ENCODE data around the gene CCDC190. TPM values are rescaled to one million over a fixed set of nuclear protein-coding genes. Genes with fewer than 3 reads are reported as not detected.

Gene CCDC190
- polyA plus RNA-seq, 1 experiment: 0.31 TPM

DNA sequence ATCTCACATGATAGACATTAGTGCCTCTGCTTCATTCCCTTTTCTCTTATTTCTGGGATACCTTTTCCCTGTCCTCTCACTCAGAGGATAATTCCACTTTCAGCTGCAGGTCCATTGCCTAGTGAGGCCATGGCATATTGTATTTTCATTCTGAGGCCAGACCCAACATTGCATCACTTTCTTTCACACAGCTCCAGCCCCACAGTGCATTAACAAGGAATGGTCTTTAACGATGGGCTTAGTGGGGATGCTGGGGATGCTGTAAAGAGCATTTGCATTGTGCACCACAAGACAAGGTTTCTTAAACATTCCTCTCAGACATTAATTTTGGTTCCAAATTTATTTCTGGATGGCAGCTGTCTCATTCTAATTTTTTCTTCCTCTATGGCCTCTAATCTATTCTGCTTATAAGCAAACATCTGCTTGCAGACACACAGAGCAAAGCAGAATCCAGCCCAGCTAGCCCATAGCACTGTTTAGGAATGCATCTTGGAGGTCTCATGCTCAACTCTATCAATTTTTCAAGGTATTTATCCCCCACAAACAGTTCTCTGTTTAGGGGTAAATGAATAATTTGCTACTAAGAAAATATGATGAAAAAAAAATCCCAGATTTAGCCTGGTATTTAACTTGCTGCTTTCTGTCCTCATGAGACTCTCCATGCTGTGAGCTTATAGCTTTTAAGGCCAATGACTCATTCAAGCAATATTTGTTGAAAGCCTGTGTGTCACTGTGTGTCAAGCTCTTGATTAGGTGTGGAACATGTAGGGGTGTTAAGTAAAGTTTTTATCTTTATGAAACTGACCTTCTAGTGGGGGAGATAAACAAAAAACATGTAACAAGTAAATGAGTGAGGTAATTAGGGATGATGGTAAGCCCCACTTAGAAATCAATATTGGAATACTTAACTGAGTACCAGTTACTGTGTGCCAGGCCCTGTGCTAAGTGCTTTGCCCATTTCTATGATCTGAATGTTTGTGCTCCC is 44.5 kb upstream of the CCDC190 start:
- TF ChIP-seq, protein P1, sequence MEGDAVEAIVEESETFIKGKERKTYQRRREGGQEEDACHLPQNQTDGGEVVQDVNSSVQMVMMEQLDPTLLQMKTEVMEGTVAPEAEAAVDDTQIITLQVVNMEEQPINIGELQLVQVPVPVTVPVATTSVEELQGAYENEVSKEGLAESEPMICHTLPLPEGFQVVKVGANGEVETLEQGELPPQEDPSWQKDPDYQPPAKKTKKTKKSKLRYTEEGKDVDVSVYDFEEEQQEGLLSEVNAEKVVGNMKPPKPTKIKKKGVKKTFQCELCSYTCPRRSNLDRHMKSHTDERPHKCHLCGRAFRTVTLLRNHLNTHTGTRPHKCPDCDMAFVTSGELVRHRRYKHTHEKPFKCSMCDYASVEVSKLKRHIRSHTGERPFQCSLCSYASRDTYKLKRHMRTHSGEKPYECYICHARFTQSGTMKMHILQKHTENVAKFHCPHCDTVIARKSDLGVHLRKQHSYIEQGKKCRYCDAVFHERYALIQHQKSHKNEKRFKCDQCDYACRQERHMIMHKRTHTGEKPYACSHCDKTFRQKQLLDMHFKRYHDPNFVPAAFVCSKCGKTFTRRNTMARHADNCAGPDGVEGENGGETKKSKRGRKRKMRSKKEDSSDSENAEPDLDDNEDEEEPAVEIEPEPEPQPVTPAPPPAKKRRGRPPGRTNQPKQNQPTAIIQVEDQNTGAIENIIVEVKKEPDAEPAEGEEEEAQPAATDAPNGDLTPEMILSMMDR (IDR thresholded peaks at IDR 0.05; ENCODE audit: insufficient read depth, low read depth, low read length): no peak
- POLR2A ChIA-PET: interaction anchor here (0.6 kb wide), 1 partner anchor 19 kb away, joined by 6 read pairs; no protein-coding TSS in a partner anchor
- H3K4me3 ChIP-seq (ENCODE audit: low read depth, low read length): no peak overlapping the region
- DNase-seq (ENCODE audit: low read depth): peak; percentile 44
- no peaks in the 10 kb centered on the region for H3K36me3 ChIP-seq (ENCODE audit: control insufficient read depth, insufficient read depth, low read length)
- H3K27me3 ChIP-seq (ENCODE audit: control insufficient read depth, insufficient read depth, low read length): no peaks in the 10 kb centered on the region
- CTCF ChIA-PET: interaction anchor here (0.8 to 1.2 kb wide), 7 partner anchors 10 to 270 kb away, joined by 3 to 4 read pairs (median 3); no protein-coding TSS in a partner anchor

- no peak overlapping the region for H3K4me3 ChIP-seq (ENCODE audit: low read depth, low read length)
- POLR2A ChIA-PET: no interaction called here
- H3K27me3 ChIP-seq (ENCODE audit: control insufficient read depth, insufficient read depth, low read length): no peaks in the 10 kb centered on the region
- TF ChIP-seq, protein P1 (IDR thresholded peaks at IDR 0.05; ENCODE audit: insufficient read depth, low read depth, low read length): no peak
- CTCF ChIA-PET: interaction anchor here (1.1 to 1.2 kb wide), 3 partner anchors 18 to 167 kb away, joined by 3 to 4 read pairs (median 3); no protein-coding TSS in a partner anchor
- no peaks in the 10 kb centered on the region for H3K36me3 ChIP-seq (ENCODE audit: control insufficient read depth, insufficient read depth, low read length)
- DNase-seq (ENCODE audit: low read depth): no peak
Measured at GRCh38 chr1:162904579-162904978, 43.6 kb upstream of the CCDC190 start.

DNA sequence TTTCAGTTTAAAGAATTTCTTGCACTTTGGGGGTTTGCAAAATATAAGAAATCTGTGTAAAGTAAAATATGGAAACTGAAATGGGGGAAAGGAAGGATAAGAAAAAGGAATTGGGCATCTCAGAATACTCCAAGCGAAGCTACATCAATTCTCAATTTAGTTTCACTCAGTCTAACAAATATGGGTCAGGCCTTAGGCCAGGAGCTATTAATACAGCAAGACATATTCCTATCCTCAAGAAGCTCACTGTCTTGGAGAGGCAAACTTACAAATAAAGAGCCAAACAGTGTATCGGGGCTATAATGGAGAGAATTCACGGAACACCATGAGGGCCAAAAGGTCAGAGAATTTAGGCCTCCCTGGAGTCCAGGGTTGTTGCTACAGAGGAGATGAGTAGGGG is 43.0 kb upstream of the CCDC190 start:
- H3K36me3 ChIP-seq (ENCODE audit: control insufficient read depth, insufficient read depth, low read length): no peaks in the 10 kb centered on the region
- CTCF ChIA-PET: interaction anchor here (1.1 to 1.2 kb wide), 2 partner anchors 17 to 167 kb away, joined by 3 to 4 read pairs; no protein-coding TSS in a partner anchor
- H3K27me3 ChIP-seq (ENCODE audit: control insufficient read depth, insufficient read depth, low read length): no peaks in the 10 kb centered on the region
- no peak overlapping the region for H3K4me3 ChIP-seq (ENCODE audit: low read depth, low read length)
- DNase-seq (ENCODE audit: low read depth): no peak
- POLR2A ChIA-PET: no interaction called here
- TF ChIP-seq, protein P1 (IDR thresholded peaks at IDR 0.05; ENCODE audit: insufficient read depth, low read depth, low read length): no peak

- Histone ChIP-seq H3K4me3 (ENCODE audit: low read depth, low read length) (no peak overlapping the region), H3K36me3 (ENCODE audit: control insufficient read depth, insufficient read depth, low read length) (no peaks in the 10 kb centered on the region), H3K27me3 (ENCODE audit: control insufficient read depth, insufficient read depth, low read length) (no peaks in the 10 kb centered on the region)
- ChIA-PET POLR2A (no interaction called here), CTCF (interaction anchor here (1.1 kb wide), 1 partner anchor 15 kb away, joined by 3 read pairs; no protein-coding TSS in a partner anchor)
- TF ChIP-seq, protein P1 (IDR thresholded peaks at IDR 0.05; ENCODE audit: insufficient read depth, low read depth, low read length): no peak
- DNase-seq (ENCODE audit: low read depth): no peak
Measured at GRCh38 chr1:162903246-162903645, 42.3 kb upstream of the CCDC190 start.

DNA sequence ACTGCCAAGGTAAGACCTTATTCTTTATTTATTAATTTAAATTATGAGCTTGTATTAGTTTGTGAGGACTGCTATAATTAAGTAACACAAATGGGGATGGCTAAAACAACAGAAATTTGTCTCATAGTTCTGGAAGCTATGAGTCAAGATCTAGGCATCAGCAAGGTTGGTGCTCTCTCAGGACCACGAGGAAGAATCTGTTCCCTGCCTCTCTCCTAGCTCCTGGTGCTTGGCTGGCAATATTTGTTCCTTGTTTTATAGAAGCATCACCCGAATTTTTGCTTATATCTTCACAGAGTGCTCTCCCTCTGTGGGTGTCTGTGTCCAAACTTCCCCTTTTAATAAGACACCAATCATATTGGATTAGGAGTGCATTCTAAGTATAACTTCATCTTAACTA is 41.4 kb upstream of the CCDC190 start:
- no peak for DNase-seq (ENCODE audit: low read depth)
- TF ChIP-seq, protein P1 (IDR thresholded peaks at IDR 0.05; ENCODE audit: insufficient read depth, low read depth, low read length): no peak
- CTCF ChIA-PET: interaction anchor here (0.9 to 1.7 kb wide), 6 partner anchors 15 to 167 kb away, joined by 3 to 8 read pairs (median 3); partner anchors contain the start of gene RGS4
- Histone ChIP-seq H3K27me3 (ENCODE audit: control insufficient read depth, insufficient read depth, low read length) (no peaks in the 10 kb centered on the region), H3K36me3 (ENCODE audit: control insufficient read depth, insufficient read depth, low read length) (no peaks in the 10 kb centered on the region), H3K4me3 (ENCODE audit: low read depth, low read length) (no peak overlapping the region)
- POLR2A ChIA-PET: no interaction called here

Data from BJ (cell line).